HG03439 (cell line): ENCODE measurements around the gene STX8.
"Not testable (repeated sequence)": the region's sequence is repeated elsewhere in the genome, so short reads cannot be mapped to it uniquely, and the experiment has no call there.

Experiments used
- ATAC-seq: cut with Tn5 transposase; IDR thresholded peaks from one replicate; pipeline ENCODE4 v1.9.1; 2021; ENCODE audit warnings: mild to moderate bottlenecking, moderate library complexity; ENCODE audit not compliant: unreplicated experiment

The STX8 gene

GRCh38 chr17:9512323-9513168 is 63.1 kb downstream of the STX8 start:
- ATAC-seq, result no peak

GRCh38 chr17:9509236-9509816 is 66.3 kb downstream of the STX8 start:
- ATAC-seq, result no peak

GRCh38 chr17:9499041-9499440 is 76.6 kb downstream of the STX8 start:
- no peak for ATAC-seq

- no peak for ATAC-seq
These were observed 77.1 kb downstream of the STX8 start for GRCh38 chr17:9498490-9498889.

- no peak for ATAC-seq
These were observed 87.1 kb downstream of the STX8 start for GRCh38 chr17:9488556-9488955.

DNA sequence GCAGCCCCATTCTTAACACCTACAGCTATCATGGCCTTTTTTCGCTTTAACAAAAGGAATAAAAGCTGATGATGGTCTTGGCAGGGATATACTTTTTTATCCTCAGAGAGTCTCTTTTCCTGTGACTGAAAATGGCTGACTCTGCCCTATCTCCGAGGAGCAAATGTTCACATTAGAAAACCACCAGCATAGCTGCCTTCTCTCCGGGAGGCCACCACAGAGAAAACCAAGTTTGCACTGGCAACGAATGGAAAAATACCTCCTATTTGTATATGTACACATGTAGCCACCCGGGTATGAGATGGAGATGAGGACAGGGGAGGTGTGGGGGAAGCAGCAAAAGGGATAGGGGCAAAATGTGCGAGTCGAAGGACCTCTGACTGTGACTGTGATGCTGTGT is 88.2 kb downstream of the STX8 start:
- ATAC-seq, result no peak

DNA sequence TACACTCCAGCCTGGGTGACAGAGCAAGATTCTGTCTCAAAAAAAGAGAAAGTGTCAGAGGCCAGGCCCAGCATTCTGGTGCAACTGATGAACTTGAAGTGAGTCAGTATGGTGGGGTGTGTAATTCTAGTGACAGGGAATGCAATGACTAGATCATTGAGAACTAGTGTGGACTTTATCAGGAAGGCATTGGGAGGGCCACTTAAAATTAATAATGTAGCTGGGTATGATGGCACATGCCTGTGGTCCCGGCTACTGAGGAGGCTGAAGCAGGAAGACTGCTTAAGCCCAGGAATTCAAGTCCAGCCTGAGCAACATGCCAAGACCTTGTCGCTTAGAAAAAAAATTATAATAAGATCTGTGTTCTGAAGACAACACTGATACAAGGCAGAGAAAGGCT is 90.8 kb downstream of the STX8 start:
- no peak for ATAC-seq

DNA sequence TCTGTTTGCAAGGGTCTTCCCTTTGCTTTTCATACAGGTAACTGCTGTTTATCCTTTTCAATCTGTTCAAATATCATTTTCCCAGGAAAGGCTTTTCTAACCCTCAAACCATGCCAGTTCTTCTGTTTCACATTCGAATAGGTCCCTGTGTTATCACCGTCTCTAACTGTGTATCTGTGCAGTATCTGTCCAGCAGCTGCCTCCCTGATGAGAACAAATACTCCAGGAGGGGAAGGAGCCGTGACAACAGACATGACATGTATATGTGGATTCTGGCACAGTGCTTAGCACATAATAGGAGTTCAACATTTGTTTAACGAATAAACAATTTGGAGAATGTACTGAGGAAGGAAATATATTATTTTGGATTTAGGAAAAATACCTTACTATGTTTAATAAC is 95.7 kb downstream of the STX8 start:
- ATAC-seq, result no peak

- ATAC-seq, result no peak
These were observed 96.7 kb downstream of the STX8 start for GRCh38 chr17:9478889-9479288.

DNA sequence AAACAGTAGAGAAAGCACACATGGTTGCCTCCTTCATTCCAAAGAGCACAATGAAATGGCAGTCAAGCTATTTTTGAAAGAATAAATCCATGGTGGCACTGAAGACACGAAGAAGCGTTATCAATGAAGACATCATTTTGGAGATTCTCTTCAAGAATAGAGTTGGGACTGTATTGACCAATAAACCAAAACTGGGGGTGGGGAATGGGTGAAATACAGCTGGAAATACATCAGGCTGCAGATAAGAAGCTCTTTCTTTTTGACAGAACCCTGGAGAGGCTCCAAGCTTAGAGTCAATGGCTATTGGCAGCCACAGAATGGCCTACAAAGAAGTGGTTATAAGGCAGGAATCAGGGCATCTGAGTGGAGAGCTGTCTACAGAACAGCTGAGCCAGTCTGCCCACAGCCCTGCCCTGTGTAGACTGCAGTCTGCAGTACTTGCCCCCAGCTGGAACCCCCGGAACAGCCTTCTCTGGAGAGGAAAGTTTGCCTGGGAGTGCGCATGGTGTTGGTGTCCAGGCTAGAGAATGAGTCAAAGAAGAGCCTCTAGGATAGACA is 100.4 kb downstream of the STX8 start:
- ATAC-seq, result no peak

DNA sequence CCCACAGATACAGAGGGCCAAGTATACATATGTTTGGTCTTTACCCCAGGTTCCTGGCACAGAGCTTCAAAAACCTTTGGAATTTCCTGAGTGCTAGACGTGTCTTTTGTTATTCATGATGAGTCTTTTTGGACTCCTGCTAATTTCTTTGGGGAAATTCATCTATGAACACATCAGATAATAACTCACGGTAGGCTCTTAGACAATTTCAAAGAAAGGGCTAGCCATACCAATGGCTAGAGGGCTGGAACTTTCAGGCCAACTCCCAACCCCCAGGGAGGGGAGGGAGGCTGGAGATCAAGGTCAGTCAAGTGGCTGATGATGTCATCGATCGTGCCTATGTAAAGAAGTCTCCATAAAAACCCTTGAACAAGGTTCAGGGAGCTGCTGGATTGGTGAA is 101.9 kb downstream of the STX8 start:
- ATAC-seq, result no peak

- no peak for ATAC-seq
These were observed 103.1 kb downstream of the STX8 start for GRCh38 chr17:9472541-9472940.

GRCh38 chr17:9472094-9472493 is 103.5 kb downstream of the STX8 start:
- ATAC-seq, result no peak

- ATAC-seq, result no peak
These were observed 105.4 kb downstream of the STX8 start for GRCh38 chr17:9470171-9470570.

GRCh38 chr17:9468937-9469336 is 106.7 kb downstream of the STX8 start:
- no peak for ATAC-seq

GRCh38 chr17:9468532-9468931 is 107.1 kb downstream of the STX8 start:
- no peak for ATAC-seq

GRCh38 chr17:9467518-9467917 is 108.1 kb downstream of the STX8 start:
- no peak for ATAC-seq

GRCh38 chr17:9465210-9465921 is 110.3 kb downstream of the STX8 start:
- ATAC-seq, result no peak

GRCh38 chr17:9457005-9457404 is 118.6 kb downstream of the STX8 start:
- ATAC-seq, result no peak

- ATAC-seq, result no peak
These were observed 119.3 kb downstream of the STX8 start for GRCh38 chr17:9456330-9456729.

- ATAC-seq, result no peak
These were observed 123.7 kb downstream of the STX8 start for GRCh38 chr17:9451934-9452333.

DNA sequence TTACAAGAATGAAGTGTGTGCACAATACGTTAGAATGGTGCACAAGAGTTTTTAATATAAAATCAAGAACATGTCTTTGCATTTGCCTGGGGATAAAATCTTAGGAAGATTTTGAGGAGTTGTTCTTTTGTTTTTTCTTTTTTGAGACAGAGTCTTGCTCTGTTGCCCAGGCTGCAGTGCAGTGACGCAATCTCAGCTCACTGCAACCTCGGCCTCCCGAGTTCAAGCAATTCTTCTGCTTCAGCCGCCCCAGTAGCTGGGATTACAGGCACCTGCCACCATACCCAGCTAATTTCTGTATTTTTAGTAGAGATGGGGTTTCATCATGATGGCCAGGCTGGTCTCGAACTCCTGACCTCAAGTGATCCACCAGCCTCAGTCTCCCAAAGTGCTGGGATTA is 128.3 kb downstream of the STX8 start:
- ATAC-seq, result not testable (repeated sequence)
